KMS-11 (cell line): ENCODE measurements around the gene AXIN1.
"Not testable (repeated sequence)": the region's sequence is repeated elsewhere in the genome, so short reads cannot be mapped to it uniquely, and the experiment has no call there.

Experiments
- H2AFZ ChIP-seq: fragments of 200-600 bp; sonication (generic); 2 replicates; pipeline ENCODE4 v1.6.1; 2016; ENCODE audit warnings: antibody characterized with exemption, mixed run types, low read depth
- H3K27ac ChIP-seq: fragments of 200-600 bp; sonication (generic); 2 replicates; pipeline ENCODE4 v1.6.1; 2016; ENCODE audit warnings: mild to moderate bottlenecking, mixed run types
- H3K27me3 ChIP-seq: fragments of 200-600 bp; sonication (generic); 2 replicates; pipeline ENCODE4 v1.6.1; 2017; ENCODE audit warnings: mild to moderate bottlenecking, low read depth, mixed run types, moderate library complexity; ENCODE audit not compliant: insufficient read depth
- H3K36me3 ChIP-seq: fragments of 200-600 bp; sonication (generic); 2 replicates; pipeline ENCODE4 v1.6.1; 2017; ENCODE audit warnings: mild to moderate bottlenecking, mixed run types; ENCODE audit not compliant: insufficient read depth
- H3K4me1 ChIP-seq: fragments of 200-600 bp; sonication (generic); 2 replicates; pipeline ENCODE4 v1.6.1; 2016; ENCODE audit warnings: mild to moderate bottlenecking, low read depth, mixed run types; ENCODE audit not compliant: poor library complexity, severe bottlenecking
- H3K4me2 ChIP-seq: fragments of 200-600 bp; sonication (generic); 2 replicates; pipeline ENCODE4 v1.7.0; 2016; ENCODE audit warnings: mild to moderate bottlenecking, mixed run types
- H3K4me3 ChIP-seq: fragments of 200-600 bp; sonication (generic); IDR thresholded peaks from 2 replicates; pipeline ENCODE4 v1.6.1; 2017; ENCODE audit warnings: low read depth, low read length, mixed read lengths; ENCODE audit not compliant: insufficient read depth
- H3K79me2 ChIP-seq: fragments of 200-600 bp; sonication (generic); 2 replicates; pipeline ENCODE4 v1.6.1; 2016; ENCODE audit warnings: low read depth, mixed run types; ENCODE audit not compliant: insufficient read depth
- H3K9ac ChIP-seq: fragments of 200-600 bp; sonication (generic); 2 replicates; pipeline ENCODE4 v1.6.1; 2016; ENCODE audit warnings: mild to moderate bottlenecking, mixed run types
- H4K20me1 ChIP-seq: fragments of 200-600 bp; sonication (generic); 2 replicates; pipeline ENCODE4 v1.6.1; 2016; ENCODE audit warnings: mild to moderate bottlenecking, mixed run types; ENCODE audit not compliant: insufficient read depth
- TF ChIP-seq, protein P1 (sequence below): fragments of 200-600 bp; sonication (generic); conservative IDR thresholded peaks from 2 replicates; pipeline ENCODE4 v1.6.1; 2017; ENCODE audit warnings: low read depth, mild to moderate bottlenecking, antibody characterized with exemption, low read length, moderate library complexity, mixed read lengths

Gene AXIN1

DNA sequence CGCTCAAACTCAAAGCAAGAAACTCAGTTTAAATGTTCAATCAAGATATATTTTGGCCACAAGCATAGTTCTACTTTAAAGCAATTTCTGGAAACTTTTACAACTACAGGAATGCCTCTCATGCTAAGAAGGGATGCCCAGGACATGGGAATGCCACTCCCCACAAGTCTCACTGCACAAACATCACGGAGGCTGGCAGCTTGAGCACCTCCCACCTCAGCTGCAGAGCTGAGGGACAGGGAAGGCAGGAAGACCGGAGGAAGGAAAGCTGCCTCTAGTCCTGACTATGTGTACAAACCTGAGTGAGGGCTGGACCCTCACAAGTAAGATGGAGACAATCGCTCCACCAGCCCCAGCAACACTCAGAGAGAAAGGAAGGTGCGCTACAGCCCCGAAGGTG, 5.3 kb downstream of the AXIN1 start:
- no peaks in the 10 kb centered on the region for H4K20me1 ChIP-seq

DNA sequence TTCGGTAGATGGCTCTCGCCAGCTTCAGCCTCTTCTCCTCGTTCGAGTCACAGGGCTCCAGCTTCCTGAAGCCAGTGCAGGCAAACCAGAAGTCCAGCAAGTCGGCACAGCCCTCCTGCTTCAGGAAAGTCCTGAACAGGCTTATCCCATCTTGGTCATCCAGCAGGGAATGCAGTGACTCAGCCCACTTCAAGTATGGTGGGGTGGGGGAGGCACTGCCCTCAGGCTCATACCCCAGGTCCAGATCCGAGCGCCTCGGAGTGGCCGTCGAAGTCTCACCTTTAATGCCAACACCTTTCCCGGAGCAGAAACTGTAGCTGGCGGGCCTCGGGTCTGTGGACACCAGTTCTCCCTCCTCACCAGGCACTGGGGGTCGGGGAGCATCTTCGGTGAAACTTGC, 5.9 kb downstream of the AXIN1 start:
- peaks cover 68% of the 10 kb centered on the region for H3K79me2 ChIP-seq
- no peaks in the 10 kb centered on the region for H3K27me3 ChIP-seq
- no peaks in the 10 kb centered on the region for H4K20me1 ChIP-seq
- no peak overlapping the region for H2AFZ ChIP-seq
- peaks cover 21% of the 10 kb centered on the region for H3K4me1 ChIP-seq
- no peak overlapping the region for H3K4me2 ChIP-seq
- no peaks in the 10 kb centered on the region for H3K36me3 ChIP-seq
- TF ChIP-seq, protein P1, sequence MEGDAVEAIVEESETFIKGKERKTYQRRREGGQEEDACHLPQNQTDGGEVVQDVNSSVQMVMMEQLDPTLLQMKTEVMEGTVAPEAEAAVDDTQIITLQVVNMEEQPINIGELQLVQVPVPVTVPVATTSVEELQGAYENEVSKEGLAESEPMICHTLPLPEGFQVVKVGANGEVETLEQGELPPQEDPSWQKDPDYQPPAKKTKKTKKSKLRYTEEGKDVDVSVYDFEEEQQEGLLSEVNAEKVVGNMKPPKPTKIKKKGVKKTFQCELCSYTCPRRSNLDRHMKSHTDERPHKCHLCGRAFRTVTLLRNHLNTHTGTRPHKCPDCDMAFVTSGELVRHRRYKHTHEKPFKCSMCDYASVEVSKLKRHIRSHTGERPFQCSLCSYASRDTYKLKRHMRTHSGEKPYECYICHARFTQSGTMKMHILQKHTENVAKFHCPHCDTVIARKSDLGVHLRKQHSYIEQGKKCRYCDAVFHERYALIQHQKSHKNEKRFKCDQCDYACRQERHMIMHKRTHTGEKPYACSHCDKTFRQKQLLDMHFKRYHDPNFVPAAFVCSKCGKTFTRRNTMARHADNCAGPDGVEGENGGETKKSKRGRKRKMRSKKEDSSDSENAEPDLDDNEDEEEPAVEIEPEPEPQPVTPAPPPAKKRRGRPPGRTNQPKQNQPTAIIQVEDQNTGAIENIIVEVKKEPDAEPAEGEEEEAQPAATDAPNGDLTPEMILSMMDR, result no peak
- H3K9ac ChIP-seq, result no peak overlapping the region
- no peak overlapping the region for H3K27ac ChIP-seq
- H3K4me3 ChIP-seq, result no peak overlapping the region

More for the DNA sequence above, 5.3 kb downstream of the AXIN1 start:
- Histone ChIP-seq H3K9ac (no peak overlapping the region), H3K4me1 (peaks cover 21% of the 10 kb centered on the region), H3K36me3 (no peaks in the 10 kb centered on the region), H3K27ac (no peak overlapping the region), H3K4me2 (no peak overlapping the region), H2AFZ (no peak overlapping the region), H3K4me3 (no peak overlapping the region), H3K79me2 (peaks cover 66% of the 10 kb centered on the region), H3K27me3 (no peaks in the 10 kb centered on the region)
- TF ChIP-seq, protein P1, result no peak

DNA sequence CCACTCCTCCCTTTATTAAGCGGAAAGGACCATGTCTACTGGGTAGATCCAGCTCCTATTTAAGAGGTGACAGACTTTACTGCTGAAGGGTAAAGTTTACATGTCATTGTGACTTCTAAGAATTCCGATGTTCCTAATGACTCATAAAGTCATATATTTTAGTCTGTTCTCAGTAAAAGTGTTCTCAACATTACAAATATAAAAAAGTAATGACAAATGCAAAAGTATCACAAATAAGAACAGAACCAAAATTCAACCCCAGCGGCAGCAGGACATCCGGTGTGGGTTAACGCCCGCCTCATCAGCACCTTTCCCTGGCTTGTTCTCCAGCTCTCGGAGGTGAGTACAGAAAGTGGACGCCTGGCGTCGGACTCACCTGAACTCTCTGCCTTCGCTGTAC, 6.8 kb downstream of the AXIN1 start:
- Histone ChIP-seq H3K27me3 (no peaks in the 10 kb centered on the region), H3K79me2 (peaks cover 66% of the 10 kb centered on the region), H3K9ac (no peak overlapping the region), H3K36me3 (no peaks in the 10 kb centered on the region), H4K20me1 (no peaks in the 10 kb centered on the region), H3K4me1 (peaks cover 14% of the 10 kb centered on the region), H3K4me3 (no peak overlapping the region), H3K27ac (no peak overlapping the region), H3K4me2 (no peak overlapping the region), H2AFZ (no peak overlapping the region)
- TF ChIP-seq, protein P1, result no peak

DNA sequence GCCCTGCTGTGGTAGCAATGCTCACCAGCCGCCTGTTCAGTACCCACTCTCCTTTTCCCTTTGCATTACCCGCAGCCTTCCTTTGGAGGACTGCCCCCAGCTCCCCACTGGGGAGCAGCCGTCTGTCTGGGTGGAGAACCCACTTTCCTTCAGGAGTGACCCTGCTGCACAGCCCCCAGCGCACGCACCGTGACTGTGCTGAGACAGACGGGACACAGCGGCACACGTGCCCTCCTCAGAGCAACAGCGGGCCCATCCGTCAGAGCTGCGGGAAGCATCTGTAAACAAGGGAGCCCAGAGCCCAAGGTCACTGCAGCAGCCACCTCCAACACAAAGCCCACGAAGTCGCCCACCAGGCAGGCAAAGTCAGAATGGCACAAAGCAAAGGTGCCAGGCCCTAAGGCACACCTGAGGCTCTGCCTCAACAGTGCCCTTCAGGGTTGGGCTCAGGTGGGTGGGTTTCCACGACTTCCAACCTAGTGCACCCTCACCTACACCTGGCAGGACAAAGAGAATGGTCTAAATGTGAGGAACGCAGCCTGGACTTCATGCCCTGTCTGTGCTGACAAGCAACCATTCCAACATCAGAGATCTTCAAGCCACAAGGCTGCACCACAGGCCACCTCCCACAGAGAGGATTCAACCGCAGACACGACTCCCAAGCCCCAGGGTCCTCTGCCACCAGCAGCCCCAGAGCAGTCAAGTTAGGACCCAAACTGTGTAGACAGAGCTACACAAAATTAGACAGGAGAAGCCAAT, 9.9 kb downstream of the AXIN1 start:
- no peaks in the 10 kb centered on the region for H3K27me3 ChIP-seq
- no peak overlapping the region for H3K27ac ChIP-seq

DNA sequence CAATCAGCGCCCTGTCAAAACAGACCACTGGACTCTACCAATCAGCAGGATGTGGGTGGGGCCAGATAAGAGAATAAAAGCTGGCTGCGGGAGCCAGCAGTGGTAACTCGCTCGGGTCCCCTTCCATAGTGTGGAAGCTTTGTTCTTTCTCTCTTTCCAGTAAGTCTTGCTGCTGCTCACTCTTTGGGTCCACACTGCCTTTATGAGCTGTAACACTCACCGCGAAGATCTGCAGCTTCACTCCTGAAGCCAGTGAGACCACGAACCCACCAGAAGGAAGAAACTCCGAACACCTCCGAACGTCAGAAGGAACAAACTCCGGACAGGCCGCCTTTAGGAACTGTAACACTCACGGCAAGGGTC, 10.6 kb downstream of the AXIN1 start:
- H2AFZ ChIP-seq, H3K36me3 ChIP-seq, H3K4me1 ChIP-seq, H3K4me3 ChIP-seq, H3K27ac ChIP-seq, H3K27me3 ChIP-seq, H4K20me1 ChIP-seq, H3K4me2 ChIP-seq, H3K9ac ChIP-seq: not testable (repeated sequence)
- peaks cover 68% of the 10 kb centered on the region for H3K79me2 ChIP-seq

More for the DNA sequence above, 9.9 kb downstream of the AXIN1 start:
- Histone ChIP-seq H3K4me1 (no peaks in the 10 kb centered on the region), H3K79me2 (peaks cover 68% of the 10 kb centered on the region), H4K20me1 (no peaks in the 10 kb centered on the region), H3K4me3 (no peak overlapping the region), H3K9ac (no peak overlapping the region), H2AFZ (no peak overlapping the region), H3K36me3 (no peaks in the 10 kb centered on the region), H3K4me2 (no peak overlapping the region)
- TF ChIP-seq, protein P1, result no peak

DNA sequence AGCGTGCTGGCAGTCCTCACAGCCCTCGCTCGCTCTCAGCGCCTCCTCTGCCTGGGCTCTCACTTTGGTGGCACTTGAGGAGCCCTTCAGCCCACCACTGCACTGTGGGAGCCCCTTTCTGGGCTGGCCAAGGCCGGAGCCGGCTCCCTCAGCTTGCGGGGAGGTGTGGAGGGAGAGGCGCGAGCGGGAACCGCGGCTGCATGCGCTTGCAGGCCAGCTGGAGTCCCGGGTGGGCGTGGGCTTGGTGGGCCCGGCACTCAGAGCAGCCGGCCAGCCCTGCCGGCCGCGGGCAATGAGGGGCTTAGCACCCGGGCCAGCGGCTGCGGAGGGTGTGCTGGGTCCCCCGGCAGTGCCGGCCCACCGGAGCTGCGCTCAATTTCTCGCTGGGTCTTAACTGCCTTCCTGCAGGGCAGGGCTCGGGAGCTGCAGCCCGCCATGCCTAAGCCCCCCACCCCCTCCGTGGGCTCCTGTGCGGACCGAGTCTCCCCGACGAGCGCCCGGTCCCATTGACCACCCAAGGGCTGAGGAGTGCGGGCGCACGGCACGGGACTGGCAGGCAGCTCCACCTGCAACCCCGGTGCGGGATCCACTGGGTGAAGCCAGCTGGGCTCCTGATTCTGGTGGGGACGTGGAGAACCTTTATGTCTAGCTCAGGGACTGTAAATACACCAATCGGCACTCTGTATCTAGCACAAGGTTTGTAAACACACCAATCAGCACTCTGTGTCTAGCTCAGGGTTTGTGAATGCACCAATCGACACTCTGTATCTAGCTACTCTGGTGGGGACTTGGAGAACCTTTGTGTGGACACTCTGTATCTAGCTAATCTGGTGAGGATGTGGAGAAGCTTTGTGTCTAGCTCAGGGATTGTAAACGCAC, 11.2 kb downstream of the AXIN1 start:
- H3K9ac ChIP-seq, H4K20me1 ChIP-seq, H3K27me3 ChIP-seq, H3K4me3 ChIP-seq, H3K4me2 ChIP-seq, H3K36me3 ChIP-seq, H2AFZ ChIP-seq, H3K4me1 ChIP-seq, H3K27ac ChIP-seq: not testable (repeated sequence)
- H3K79me2 ChIP-seq, result peaks cover 73% of the 10 kb centered on the region
